HL-60 (cell line): Measurements from ENCODE around the gene GRM8.

Experiments
- GABPA ChIP-seq: IDR thresholded peaks from 2 replicates; pipeline ENCODE4 v1.6.1; 2012; ENCODE audit warnings: low read depth
- POLR2AphosphoS5 ChIP-seq: IDR thresholded peaks from 2 replicates; pipeline ENCODE4 v1.6.1; 2012; ENCODE audit warnings: low read depth
- TF ChIP-seq, protein P1 (sequence below): IDR thresholded peaks from one replicate; pipeline ENCODE4 v1.5.1; 2011; ENCODE audit warnings: low read length, control low read depth, inconsistent platforms; ENCODE audit not compliant: insufficient read depth

- TF ChIP-seq, protein P1, sequence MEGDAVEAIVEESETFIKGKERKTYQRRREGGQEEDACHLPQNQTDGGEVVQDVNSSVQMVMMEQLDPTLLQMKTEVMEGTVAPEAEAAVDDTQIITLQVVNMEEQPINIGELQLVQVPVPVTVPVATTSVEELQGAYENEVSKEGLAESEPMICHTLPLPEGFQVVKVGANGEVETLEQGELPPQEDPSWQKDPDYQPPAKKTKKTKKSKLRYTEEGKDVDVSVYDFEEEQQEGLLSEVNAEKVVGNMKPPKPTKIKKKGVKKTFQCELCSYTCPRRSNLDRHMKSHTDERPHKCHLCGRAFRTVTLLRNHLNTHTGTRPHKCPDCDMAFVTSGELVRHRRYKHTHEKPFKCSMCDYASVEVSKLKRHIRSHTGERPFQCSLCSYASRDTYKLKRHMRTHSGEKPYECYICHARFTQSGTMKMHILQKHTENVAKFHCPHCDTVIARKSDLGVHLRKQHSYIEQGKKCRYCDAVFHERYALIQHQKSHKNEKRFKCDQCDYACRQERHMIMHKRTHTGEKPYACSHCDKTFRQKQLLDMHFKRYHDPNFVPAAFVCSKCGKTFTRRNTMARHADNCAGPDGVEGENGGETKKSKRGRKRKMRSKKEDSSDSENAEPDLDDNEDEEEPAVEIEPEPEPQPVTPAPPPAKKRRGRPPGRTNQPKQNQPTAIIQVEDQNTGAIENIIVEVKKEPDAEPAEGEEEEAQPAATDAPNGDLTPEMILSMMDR: no peak
- no peak for TF ChIP-seq POLR2AphosphoS5
- no peak for TF ChIP-seq GABPA
Observed at GRCh38 chr7:126525906-126526305, 726.8 kb downstream of the GRM8 start.
